Thoracic aorta (tissue), 2 donors: ENCODE results near the gene RGS1. TPM values are rescaled to one million over a fixed set of nuclear protein-coding genes. Genes with fewer than 3 reads are reported as not detected.
"Not testable (repeated sequence)": the region's sequence is repeated elsewhere in the genome, so short reads cannot be mapped to it uniquely, and the experiment has no call there.

ENCODE experiments used
- ATAC-seq: fragments of 150-250 bp; one replicate; pipeline ENCODE4 v1.8.0; 2017; ENCODE audit warnings: low read depth; ENCODE audit not compliant: insufficient number of reproducible peaks, low FRiP score
- DNase-seq: peaks from one replicate; pipeline ENCODE4 v3.0.0-alpha.2; 2020; ENCODE audit warnings: low spot score
- H3K27ac ChIP-seq, 2 donors: fragments of 200-600 bp; sonication (generic); 1 replicate in 1 of 2; 2 replicates in 1 of 2; pipeline ENCODE4 v1.5.1; 2016; ENCODE audit warnings: mild to moderate bottlenecking in 2 of 2, moderate library complexity in 2 of 2
- H3K27me3 ChIP-seq: fragments of 200-600 bp; sonication (generic); replicated peaks from 2 replicates; pipeline ENCODE4 v1.6.0; 2016; ENCODE audit warnings: mild to moderate bottlenecking; ENCODE audit not compliant: insufficient read depth
- H3K36me3 ChIP-seq: fragments of 200-600 bp; sonication (generic); one replicate; pipeline ENCODE4 v1.5.1; 2016
- H3K4me1 ChIP-seq, 2 donors: fragments of 200-600 bp; sonication (generic); 1 replicate in 1 of 2; 2 replicates in 1 of 2; pipeline versions ENCODE4 v1.5.1 to v1.6.0; 2016; ENCODE audit warnings: low read depth in 2 of 2, mild to moderate bottlenecking in 1 of 2; ENCODE audit not compliant: control insufficient read depth in 1 of 2
- H3K4me3 ChIP-seq: fragments of 200-600 bp; sonication (generic); 2 replicates; pipeline ENCODE4 v1.5.1; 2016; ENCODE audit warnings: mild to moderate bottlenecking
- H3K9me3 ChIP-seq: fragments of 200-600 bp; sonication (generic); 2 replicates; pipeline ENCODE4 v1.5.1; 2016
- total RNA-seq, 2 donors: library from RNA; depleted of rRNA; stranded (reverse); fragments of >200 nt; gene quantifications; one replicate each; pipeline versions ENCODE4 v1.1.0 to v1.2.3, GENCODE V29; 2016
- TF ChIP-seq, protein P1 (sequence below): fragments of 200-600 bp; sonication (generic); IDR thresholded peaks from one replicate; pipeline ENCODE4 v1.5.1; 2019; ENCODE audit warnings: antibody characterized with exemption

Gene RGS1
- total RNA-seq, 2 donors from 2014 or later, result 54.0 to 127 TPM

DNA sequence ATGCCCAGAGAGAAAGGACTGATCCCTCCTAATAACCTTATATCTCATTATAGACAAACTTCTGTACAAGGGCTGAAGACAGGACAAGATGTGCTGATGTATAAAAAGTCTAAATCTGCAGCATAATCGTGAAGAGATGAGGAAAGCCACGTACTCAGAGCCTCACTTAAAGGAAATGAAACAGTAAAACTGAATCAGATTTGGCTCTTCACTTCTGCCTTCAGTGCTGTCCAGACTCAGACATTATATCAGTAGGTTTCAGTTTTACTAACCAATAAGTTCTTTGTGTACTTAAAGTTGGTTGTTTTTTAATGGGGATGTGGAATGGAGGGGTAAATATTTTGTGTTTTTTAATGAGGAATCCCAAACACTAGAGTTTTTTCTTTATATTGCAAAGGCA is 45.3 kb upstream of the RGS1 start:
- ATAC-seq (no peak), DNase-seq (no peak)
- Histone ChIP-seq H3K27ac (peak overlapping the region; percentile 9 to 54), H3K4me3 (no peak overlapping the region), H3K4me1 (peaks cover 23 to 45% of the 10 kb centered on the region in 2 donors), H3K9me3 (no peaks in the 10 kb centered on the region), H3K36me3 (no peaks in the 10 kb centered on the region), H3K27me3 (no peaks in the 10 kb centered on the region)
- TF ChIP-seq, protein P1, sequence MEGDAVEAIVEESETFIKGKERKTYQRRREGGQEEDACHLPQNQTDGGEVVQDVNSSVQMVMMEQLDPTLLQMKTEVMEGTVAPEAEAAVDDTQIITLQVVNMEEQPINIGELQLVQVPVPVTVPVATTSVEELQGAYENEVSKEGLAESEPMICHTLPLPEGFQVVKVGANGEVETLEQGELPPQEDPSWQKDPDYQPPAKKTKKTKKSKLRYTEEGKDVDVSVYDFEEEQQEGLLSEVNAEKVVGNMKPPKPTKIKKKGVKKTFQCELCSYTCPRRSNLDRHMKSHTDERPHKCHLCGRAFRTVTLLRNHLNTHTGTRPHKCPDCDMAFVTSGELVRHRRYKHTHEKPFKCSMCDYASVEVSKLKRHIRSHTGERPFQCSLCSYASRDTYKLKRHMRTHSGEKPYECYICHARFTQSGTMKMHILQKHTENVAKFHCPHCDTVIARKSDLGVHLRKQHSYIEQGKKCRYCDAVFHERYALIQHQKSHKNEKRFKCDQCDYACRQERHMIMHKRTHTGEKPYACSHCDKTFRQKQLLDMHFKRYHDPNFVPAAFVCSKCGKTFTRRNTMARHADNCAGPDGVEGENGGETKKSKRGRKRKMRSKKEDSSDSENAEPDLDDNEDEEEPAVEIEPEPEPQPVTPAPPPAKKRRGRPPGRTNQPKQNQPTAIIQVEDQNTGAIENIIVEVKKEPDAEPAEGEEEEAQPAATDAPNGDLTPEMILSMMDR, result no peak

DNA sequence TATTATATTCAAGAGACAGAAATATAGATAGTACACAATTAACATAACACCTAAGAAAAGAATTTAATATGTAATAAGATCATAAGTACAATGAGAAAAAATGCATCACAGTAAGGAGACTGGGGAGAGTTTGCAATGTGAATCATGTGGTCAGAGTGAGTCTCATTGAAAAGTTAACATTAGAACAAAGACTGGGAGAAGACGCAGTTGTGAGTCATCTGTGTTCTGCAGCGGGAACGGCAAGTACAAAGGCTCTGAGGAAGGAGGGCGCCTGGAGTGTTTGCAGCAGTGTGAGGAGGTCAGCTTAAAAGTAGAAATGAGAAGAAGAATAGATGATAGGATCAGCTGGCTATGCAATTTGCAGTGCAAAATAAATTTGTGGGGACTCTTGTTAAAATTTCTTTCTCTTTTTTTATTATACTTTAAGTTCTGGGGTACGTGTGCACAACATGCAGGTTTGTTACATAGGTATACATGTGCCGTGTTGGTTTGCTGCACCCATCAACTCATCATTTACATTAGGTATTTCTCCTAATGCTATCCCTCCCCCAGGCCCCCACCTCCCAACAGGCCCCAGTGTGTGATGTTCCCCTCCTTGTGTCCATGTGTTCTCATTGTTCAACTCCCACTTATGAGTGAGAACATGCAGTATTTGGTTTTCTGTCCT is 44.4 kb upstream of the RGS1 start:
- not testable (repeated sequence) for H3K9me3 ChIP-seq, H3K36me3 ChIP-seq, H3K27me3 ChIP-seq, H3K4me3 ChIP-seq
- Histone ChIP-seq H3K27ac (peak overlapping the region in 1 of 2 donors; percentile 54), H3K4me1 (peaks cover 23 to 37% of the 10 kb centered on the region in 2 donors)
- peak; percentile 89 for ATAC-seq
- peak; percentile 47 for DNase-seq

DNA sequence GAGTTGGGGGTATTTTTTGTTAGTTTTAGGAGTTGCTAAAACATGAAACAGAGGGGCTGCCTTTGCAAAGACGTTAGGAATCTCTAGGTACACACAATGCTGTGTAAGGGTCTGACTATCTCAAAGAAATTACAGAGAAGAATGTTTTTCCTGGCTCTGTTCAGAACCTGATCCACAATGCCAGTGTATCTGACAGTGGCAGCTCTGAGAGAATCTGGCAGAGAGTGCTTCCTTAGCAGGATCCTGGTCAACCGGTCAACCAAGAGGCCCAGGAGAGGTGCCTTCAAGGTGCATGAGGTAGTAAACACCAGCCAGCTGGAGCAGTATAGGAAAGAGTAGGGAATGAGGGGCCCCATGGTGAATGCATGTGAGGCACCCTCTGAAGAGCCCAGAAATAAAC is 40.9 kb upstream of the RGS1 start:
- Histone ChIP-seq H3K4me3 (no peak overlapping the region), H3K27ac (peak overlapping the region in 1 of 2 donors; percentile 61), H3K27me3 (no peaks in the 10 kb centered on the region), H3K36me3 (no peaks in the 10 kb centered on the region), H3K4me1 (peaks cover 31 to 46% of the 10 kb centered on the region in 2 donors), H3K9me3 (no peaks in the 10 kb centered on the region)
- ATAC-seq (no peak), DNase-seq (no peak)
- TF ChIP-seq, protein P1, result no peak

DNA sequence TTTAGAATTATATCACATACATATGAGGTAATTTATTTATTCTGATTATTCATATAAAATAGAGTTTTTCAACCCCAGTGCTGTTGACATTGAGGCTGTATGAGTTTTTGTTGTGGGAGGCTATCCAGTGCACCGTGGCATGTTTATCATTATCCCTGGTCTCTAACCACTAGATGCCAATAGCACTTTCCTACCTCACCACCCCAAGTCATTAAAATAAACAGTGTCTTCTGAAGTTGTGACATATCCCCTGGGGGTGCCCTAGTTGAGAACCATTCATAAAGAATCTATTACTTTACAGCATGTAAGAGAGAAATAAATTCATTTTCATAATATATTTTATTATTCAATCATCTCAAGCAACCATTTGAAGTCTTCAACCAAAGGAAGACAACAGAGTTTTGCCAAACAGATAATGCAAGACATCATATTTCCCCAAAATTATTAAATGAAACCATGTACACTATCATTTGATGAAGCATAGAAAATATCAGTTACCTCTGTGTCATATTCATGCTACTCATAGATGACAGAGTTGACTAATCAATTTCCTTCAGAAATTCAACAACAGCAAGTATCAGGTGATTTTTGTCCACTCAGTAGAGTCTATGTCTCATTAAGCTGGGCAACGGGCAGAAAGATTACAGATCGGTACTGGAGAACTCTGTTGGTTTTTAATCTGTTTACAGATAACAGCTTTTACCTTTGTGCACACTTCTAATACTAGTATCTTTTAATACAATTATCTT is 39.5 kb upstream of the RGS1 start:
- Histone ChIP-seq H3K9me3 (no peaks in the 10 kb centered on the region), H3K4me1 (peaks cover 33 to 42% of the 10 kb centered on the region in 2 donors), H3K27me3 (no peaks in the 10 kb centered on the region), H3K27ac (no peak overlapping the region), H3K36me3 (no peaks in the 10 kb centered on the region), H3K4me3 (no peak overlapping the region)
- TF ChIP-seq, protein P1, result no peak
- DNase-seq (no peak), ATAC-seq (no peak)

DNA sequence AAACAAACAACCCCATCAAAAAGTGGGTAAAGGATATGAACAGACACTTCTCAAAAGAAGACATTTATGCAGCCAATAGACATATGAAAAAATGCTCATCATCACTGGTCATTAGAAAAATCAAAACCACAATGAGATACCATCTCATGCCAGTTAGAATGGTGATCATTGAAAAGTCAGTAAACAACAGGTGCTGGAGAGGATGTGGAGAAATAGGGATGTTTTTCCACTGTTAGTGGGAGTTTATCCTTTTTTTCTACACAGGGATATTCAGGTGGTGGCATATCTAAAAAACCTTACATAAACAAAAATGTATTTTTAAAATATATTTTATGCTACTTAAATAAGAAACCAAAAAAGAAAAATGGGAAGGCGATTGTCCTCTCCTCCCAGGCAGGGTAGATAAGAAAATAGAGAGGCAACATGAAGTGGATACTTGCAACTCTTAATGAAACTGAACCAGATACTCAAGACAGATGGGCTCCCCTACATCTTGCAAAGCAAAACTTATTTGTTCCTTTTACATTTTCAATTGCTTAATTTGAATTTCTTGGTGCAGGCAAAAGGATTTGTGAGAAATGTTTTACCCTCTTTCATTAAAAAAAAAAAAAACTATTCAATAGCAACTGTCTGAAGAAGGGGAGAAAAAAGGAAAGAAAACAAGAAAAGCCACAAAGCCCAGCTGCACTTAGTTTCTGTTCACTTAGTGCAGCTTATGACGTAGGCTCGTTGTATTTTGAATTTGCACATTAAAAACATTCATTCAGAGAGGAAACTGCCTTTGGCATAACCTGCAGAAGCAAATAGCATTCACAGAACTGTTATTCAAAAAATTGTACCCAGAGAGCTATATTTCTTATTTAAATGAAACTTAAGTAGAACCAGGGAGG is 36.9 kb upstream of the RGS1 start:
- H3K36me3 ChIP-seq, result no peaks in the 10 kb centered on the region
- TF ChIP-seq, protein P1, result no peak
- no peak for ATAC-seq
- no peak for DNase-seq
- H3K4me1 ChIP-seq, result peaks cover 31 to 38% of the 10 kb centered on the region in 2 donors
- H3K4me3 ChIP-seq, result no peak overlapping the region
- H3K27ac ChIP-seq, result peak overlapping the region; percentile 86 to 93
- no peaks in the 10 kb centered on the region for H3K27me3 ChIP-seq
- no peaks in the 10 kb centered on the region for H3K9me3 ChIP-seq
